Measurements from ENCODE around the gene YPEL4. TPM values are rescaled to one million over a fixed set of nuclear protein-coding genes. Genes with fewer than 3 reads are reported as not detected.

Gene YPEL4
- total RNA-seq, 1 experiment from 2014 or later: 0.32 TPM

DNA sequence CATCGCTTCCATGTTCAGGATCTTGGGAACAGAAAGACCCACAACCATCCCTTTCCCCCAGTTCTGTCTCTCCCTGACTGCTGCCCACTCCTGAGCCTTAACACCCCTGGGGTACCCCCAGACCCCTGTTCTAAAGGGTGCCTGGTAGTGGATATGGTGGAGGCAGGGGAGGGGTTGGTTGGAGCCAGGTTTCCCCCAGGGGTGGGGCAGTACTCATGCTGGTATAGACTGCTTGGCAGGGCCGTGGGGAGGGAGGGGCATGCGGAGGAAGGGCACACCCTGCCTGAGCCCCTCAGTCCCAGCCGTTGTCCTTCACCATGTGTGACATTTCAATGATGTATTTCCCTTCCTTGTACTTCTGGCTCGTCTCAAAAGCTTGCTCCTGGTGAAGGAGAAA is 4.0 kb downstream of the YPEL4 start:
- Histone ChIP-seq H3K79me2 (ENCODE audit: insufficient read depth, low read length) (no peaks in the 10 kb centered on the region), H3K9me3 (ENCODE audit: control insufficient read depth in 1 of 2, insufficient read depth in 1 of 2, low read depth in 1 of 2, low read length in 2 of 2) (no peaks in the 10 kb centered on the region), H3K4me1 (ENCODE audit: control insufficient read depth in 1 of 2, insufficient read depth in 2 of 2, low read length in 2 of 2) (peaks cover 0 to 25% of the 10 kb centered on the region in 2 experiments; a peak in 3 of 4 replicates), H2AFZ (ENCODE audit: low read depth, low read length, poor library complexity, severe bottlenecking) (peak overlapping the region; percentile 22), H3K9me2 (ENCODE audit: insufficient read depth) (no peaks in the 10 kb centered on the region), H3K36me3 (ENCODE audit: control insufficient read depth in 1 of 2, insufficient read depth in 2 of 2, low read length in 2 of 2) (no peaks in the 10 kb centered on the region), H3K9ac (ENCODE audit: low read length) (no peak overlapping the region), H3K4me3 (replicated peaks in 1 of 2; ENCODE audit: low read depth in 1 of 2, low read length in 2 of 2) (no peak overlapping the region), H3K27ac (ENCODE audit: low read depth, low read length) (no peak overlapping the region), H3K27me3 (ENCODE audit: insufficient read depth, low read length) (peaks cover 12% of the 10 kb centered on the region; the same call in 1 of the 2 replicates), H3K4me2 (ENCODE audit: low read length) (no peak overlapping the region), H4K20me1 (ENCODE audit: insufficient read depth) (no peaks in the 10 kb centered on the region)
- ATAC-seq (no peak), DNase-seq (ENCODE audit: low read depth, low spot score) (no peak)
- ChIA-PET RAD21 (ENCODE audit: low non-redundant PET in 1 of 2, low total read pairs in 2 of 2, uncharacterized antibody in 2 of 2, unreplicated experiment in 2 of 2) (no interaction called here), POLR2A (no interaction called here), CTCF (no interaction called here)
- TF ChIP-seq POLR2AphosphoS5 (IDR thresholded peaks at IDR 0.05; ENCODE audit: low read depth, low read length) (0 out of 2 replicates have a peak, but pooled peaks have one; percentile 10), EGR1 (IDR thresholded peaks at IDR 0.05; ENCODE audit: low read depth) (no peak)
- intact Hi-C loops (cut with micrococcal nuclease): loop anchor here (10.0 kb wide), 1 partner anchor 801 kb away; no protein-coding TSS in a partner anchor
- no TSS peak for BruUV-seq (replicated peaks)

DNA sequence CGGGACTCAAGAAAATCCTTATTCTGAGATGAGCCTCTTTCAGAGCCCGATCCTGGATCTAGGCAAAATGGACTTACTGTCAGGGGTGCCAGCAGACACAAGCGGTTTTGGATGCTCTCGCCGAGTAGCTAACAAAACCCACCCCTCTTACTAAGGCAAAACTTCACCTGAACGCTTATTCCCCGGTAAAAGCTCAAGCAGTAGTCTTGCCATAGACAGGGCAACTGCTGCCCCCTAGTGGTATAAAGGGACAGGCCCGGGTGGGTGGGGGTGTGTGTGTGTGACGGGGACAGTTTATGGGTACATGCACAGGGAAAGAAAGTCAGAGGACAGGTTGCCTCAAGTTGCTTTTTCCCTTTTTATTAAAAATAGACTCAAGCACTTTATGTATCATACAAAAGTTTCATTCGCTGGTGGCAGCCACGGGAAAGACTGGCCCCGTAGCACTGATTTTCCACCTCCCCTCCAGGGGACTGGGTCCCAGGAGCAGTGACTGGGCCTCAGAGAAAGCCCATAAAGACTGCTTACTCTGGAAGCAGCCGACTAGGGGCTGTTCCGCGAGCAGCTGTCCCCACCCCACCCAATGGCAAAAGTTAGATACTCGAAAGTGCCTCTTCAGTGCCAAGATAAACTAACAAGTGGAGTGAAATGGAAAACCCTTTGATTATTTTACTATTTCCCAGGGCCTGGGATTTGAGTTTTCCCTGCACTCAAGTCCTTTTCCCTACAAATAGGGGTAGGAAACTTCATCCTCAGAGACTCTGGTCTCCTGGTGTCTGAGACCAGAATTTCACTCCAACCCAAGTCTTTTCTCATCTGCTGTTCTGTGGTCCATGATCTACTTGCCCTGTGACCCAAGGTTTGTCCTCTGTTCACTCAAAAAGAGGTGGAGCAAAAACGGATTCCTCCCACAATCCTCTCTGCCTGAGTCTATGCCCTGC is 4.7 kb downstream of the YPEL4 start:
- peak; percentile 71 for DNase-seq (ENCODE audit: low read depth, low spot score)
- ChIA-PET CTCF (interaction anchor here (0.6 to 2.9 kb wide), 23 partner anchors 8 to 310 kb away, joined by 3 to 38 read pairs (median 5); partner anchors contain the start of genes CLP1, RTN4RL2, SSRP1 and TIMM10), RAD21 (ENCODE audit: low non-redundant PET in 1 of 2, low total read pairs in 2 of 2, uncharacterized antibody in 2 of 2, unreplicated experiment in 2 of 2) (interaction anchor here (1.0 to 1.4 kb wide), 5 partner anchors 77 to 299 kb away, joined by 3 to 7 read pairs (median 4); partner anchors contain the start of gene UBE2L6 (in 2 of the 2)), POLR2A (interaction anchor here (1.0 to 1.5 kb wide), 5 partner anchors 77 to 299 kb away, joined by 3 to 6 read pairs (median 5); partner anchors contain the start of gene UBE2L6)
- no peaks in the 10 kb centered on the region for H3K9me3 ChIP-seq (ENCODE audit: control insufficient read depth in 1 of 2, insufficient read depth in 1 of 2, low read depth in 1 of 2, low read length in 2 of 2)
- no TSS peak for BruUV-seq (replicated peaks)
- no peaks in the 10 kb centered on the region for H3K9me2 ChIP-seq (ENCODE audit: insufficient read depth)
- no peaks in the 10 kb centered on the region for H4K20me1 ChIP-seq (ENCODE audit: insufficient read depth)
- no peak overlapping the region for H3K4me3 ChIP-seq (replicated peaks in 1 of 2; ENCODE audit: low read depth in 1 of 2, low read length in 2 of 2)
- intact Hi-C loops (cut with micrococcal nuclease): loop anchor here (1.0 to 10.0 kb wide), 3 partner anchors 114 to 800 kb away; no protein-coding TSS in a partner anchor
- H3K4me1 ChIP-seq (ENCODE audit: control insufficient read depth in 1 of 2, insufficient read depth in 2 of 2, low read length in 2 of 2): peaks cover 0 to 22% of the 10 kb centered on the region in 2 experiments; a peak in 3 of 4 replicates
- H3K36me3 ChIP-seq (ENCODE audit: control insufficient read depth in 1 of 2, insufficient read depth in 2 of 2, low read length in 2 of 2): no peaks in the 10 kb centered on the region
- H3K9ac ChIP-seq (ENCODE audit: low read length): no peak overlapping the region
- H3K27ac ChIP-seq (ENCODE audit: low read depth, low read length): no peak overlapping the region
- H3K79me2 ChIP-seq (ENCODE audit: insufficient read depth, low read length): no peaks in the 10 kb centered on the region
- ATAC-seq: peak; percentile 88
- no peak overlapping the region for H3K4me2 ChIP-seq (ENCODE audit: low read length)
- peaks cover 12% of the 10 kb centered on the region; the same call in 1 of the 2 replicates for H3K27me3 ChIP-seq (ENCODE audit: insufficient read depth, low read length)
- peak overlapping the region; percentile 29 for H2AFZ ChIP-seq (ENCODE audit: low read depth, low read length, poor library complexity, severe bottlenecking)
- TF ChIP-seq CEBPB (IDR thresholded peaks at IDR 0.05; ENCODE audit: low read depth) (no peak), POLR2AphosphoS5 (IDR thresholded peaks at IDR 0.05; ENCODE audit: low read depth, low read length) (no peak; the same call in 1 of the 2 replicates), SRF (IDR thresholded peaks at IDR 0.05; ENCODE audit: low read depth) (no peak), SIN3A (IDR thresholded peaks at IDR 0.05; ENCODE audit: low read depth) (no peak), EGR1 (IDR thresholded peaks at IDR 0.05; ENCODE audit: low read depth) (no peak), ZFX (IDR thresholded peaks at IDR 0.05) (no peak), EZH2 (IDR thresholded peaks at IDR 0.05) (no peak), TCF7L2 (IDR thresholded peaks at IDR 0.05; ENCODE audit: borderline replicate concordance, extremely low read depth, insufficient read depth, insufficient read length) (no peak)
- TF ChIP-seq, protein P1, sequence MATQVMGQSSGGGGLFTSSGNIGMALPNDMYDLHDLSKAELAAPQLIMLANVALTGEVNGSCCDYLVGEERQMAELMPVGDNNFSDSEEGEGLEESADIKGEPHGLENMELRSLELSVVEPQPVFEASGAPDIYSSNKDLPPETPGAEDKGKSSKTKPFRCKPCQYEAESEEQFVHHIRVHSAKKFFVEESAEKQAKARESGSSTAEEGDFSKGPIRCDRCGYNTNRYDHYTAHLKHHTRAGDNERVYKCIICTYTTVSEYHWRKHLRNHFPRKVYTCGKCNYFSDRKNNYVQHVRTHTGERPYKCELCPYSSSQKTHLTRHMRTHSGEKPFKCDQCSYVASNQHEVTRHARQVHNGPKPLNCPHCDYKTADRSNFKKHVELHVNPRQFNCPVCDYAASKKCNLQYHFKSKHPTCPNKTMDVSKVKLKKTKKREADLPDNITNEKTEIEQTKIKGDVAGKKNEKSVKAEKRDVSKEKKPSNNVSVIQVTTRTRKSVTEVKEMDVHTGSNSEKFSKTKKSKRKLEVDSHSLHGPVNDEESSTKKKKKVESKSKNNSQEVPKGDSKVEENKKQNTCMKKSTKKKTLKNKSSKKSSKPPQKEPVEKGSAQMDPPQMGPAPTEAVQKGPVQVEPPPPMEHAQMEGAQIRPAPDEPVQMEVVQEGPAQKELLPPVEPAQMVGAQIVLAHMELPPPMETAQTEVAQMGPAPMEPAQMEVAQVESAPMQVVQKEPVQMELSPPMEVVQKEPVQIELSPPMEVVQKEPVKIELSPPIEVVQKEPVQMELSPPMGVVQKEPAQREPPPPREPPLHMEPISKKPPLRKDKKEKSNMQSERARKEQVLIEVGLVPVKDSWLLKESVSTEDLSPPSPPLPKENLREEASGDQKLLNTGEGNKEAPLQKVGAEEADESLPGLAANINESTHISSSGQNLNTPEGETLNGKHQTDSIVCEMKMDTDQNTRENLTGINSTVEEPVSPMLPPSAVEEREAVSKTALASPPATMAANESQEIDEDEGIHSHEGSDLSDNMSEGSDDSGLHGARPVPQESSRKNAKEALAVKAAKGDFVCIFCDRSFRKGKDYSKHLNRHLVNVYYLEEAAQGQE (IDR thresholded peaks at IDR 0.05; ENCODE audit: low read depth): no peak
- TF ChIP-seq, protein P2, sequence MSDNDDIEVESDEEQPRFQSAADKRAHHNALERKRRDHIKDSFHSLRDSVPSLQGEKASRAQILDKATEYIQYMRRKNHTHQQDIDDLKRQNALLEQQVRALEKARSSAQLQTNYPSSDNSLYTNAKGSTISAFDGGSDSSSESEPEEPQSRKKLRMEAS (IDR thresholded peaks at IDR 0.05): no peak
- TF ChIP-seq, protein P3, sequence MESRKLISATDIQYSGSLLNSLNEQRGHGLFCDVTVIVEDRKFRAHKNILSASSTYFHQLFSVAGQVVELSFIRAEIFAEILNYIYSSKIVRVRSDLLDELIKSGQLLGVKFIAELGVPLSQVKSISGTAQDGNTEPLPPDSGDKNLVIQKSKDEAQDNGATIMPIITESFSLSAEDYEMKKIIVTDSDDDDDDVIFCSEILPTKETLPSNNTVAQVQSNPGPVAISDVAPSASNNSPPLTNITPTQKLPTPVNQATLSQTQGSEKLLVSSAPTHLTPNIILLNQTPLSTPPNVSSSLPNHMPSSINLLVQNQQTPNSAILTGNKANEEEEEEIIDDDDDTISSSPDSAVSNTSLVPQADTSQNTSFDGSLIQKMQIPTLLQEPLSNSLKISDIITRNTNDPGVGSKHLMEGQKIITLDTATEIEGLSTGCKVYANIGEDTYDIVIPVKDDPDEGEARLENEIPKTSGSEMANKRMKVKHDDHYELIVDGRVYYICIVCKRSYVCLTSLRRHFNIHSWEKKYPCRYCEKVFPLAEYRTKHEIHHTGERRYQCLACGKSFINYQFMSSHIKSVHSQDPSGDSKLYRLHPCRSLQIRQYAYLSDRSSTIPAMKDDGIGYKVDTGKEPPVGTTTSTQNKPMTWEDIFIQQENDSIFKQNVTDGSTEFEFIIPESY (IDR thresholded peaks at IDR 0.05; ENCODE audit: extremely low read depth, insufficient replicate concordance, low read length): no peak

Data from HCT116 (cell line).